OCI-LY1 (cell line): Measurements from ENCODE around the gene TMCC1.

Experiments
- CTCF ChIP-seq: fragments of 200-600 bp; sonication (generic), shearing (Covaris generic); IDR thresholded peaks from 2 replicates; pipeline ENCODE4 v1.5.1; 2017; ENCODE audit warnings: mild to moderate bottlenecking, antibody characterized with exemption, low read length, moderate library complexity, mixed read lengths
- EZH2 ChIP-seq: fragments of 200-600 bp; sonication (generic), shearing (Covaris generic); IDR thresholded peaks from 2 replicates; pipeline ENCODE4 v1.8.0; 2017; ENCODE audit warnings: borderline replicate concordance, mixed run types, mild to moderate bottlenecking, antibody characterized with exemption, low read length, moderate library complexity, mixed read lengths

GRCh38 chr3:129888771-129889170 is 4.7 kb downstream of the TMCC1 start:
- no peak for TF ChIP-seq CTCF
- no peak for TF ChIP-seq EZH2
